Measurements from ENCODE around the gene SIGLEC10.
"Not testable (repeated sequence)": the region's sequence is repeated elsewhere in the genome, so short reads cannot be mapped to it uniquely, and the experiment has no call there.

The SIGLEC10 gene

DNA sequence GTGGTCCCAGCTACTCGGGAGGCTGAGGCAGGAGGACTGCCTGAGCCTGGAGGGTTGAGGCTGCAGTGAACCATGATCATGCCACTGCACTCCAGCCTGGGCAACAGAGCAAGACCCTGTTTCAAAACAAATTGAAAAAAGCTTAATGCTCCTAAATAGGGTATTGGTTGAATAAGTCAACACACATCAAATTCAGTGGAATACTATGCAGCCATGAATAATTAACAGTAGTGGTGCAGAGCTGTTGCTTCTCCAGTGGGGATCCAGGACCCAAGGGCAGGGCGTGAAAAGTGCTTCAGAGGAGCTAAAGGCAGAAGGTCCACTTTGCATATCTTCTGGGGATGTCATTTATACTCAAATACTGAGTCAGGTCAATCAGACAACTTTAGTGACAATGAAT, 22.6 kb upstream of the SIGLEC10 start:
- no peak for DNase-seq

DNA sequence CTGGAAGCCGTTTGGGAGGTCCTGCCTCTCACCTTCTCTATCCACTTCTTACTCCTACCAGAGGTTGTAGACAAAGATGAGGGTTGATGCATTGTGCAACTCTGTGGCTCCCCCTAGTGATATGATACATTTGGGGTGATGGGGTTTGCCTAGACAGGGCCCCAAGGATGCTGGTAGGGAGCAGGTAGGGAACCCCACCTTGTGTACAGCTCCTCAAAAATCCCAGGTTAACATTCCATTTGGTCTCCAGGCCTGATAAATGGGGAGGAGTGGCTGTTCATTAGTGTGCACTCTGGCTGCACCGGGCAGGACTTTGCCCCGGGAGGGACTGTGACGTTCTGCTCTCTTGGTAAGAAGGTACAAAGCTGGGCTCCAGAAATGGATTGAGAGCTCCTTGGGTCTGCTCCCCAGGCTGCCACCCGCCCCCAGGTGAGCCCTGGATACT, 21.6 kb upstream of the SIGLEC10 start:
- no peak for DNase-seq

DNA sequence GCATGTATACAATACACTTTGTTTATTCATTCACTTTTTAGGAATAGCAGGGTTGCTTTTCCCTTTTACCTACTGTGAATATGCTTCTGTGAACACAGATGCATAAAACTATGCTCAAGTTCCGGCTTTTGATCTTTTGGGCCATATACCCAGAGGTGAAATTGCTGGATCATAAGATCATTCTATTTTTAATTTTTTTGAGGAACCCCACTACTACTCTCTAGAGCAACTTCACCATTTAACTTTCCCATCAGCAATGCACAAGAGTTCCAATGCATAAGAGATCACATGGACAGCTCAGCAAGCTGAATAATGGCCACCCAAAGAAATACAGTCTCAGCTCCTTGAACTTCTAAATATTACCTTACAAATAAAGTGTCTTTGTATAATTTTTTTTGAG, 17.0 kb upstream of the SIGLEC10 start:
- no peak for DNase-seq

DNA sequence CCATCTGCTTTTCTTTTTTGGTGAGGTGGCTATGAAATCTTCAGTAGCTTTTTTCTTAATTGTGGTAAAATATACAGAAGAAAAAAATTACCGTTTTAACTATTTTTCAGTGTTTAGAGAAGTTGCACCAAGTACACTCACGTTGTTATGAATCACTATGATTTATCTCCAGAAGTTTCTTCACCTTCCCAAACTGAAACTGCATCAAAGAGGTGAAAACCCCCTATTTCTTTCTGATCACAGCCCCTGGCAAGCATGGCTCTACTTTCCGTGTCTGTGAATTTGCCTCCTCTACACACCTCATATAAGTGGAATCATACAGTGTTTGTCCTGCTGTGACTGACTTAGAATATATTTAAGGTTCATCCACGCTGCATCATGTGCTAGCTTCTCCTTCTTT, 15.6 kb upstream of the SIGLEC10 start:
- DNase-seq: no peak

DNA sequence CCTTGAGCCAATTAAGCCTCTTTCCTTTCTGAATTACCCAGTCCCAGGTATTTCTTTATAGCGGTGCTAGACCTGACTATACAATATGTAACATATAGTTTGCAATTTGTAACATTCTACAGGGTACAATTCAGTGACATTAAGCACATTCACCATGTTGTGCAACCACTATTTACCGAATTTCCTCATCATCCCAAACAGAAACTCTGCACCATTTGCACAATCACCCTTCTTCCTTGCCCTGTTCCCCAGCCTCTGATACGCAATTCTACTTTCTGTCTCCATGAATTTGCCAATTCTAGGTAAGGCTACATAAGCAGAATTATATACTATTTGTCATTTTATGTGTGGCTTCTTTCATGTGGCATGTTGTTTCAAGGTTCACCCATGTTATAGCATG, 13.7 kb upstream of the SIGLEC10 start:
- no peak for DNase-seq

DNA sequence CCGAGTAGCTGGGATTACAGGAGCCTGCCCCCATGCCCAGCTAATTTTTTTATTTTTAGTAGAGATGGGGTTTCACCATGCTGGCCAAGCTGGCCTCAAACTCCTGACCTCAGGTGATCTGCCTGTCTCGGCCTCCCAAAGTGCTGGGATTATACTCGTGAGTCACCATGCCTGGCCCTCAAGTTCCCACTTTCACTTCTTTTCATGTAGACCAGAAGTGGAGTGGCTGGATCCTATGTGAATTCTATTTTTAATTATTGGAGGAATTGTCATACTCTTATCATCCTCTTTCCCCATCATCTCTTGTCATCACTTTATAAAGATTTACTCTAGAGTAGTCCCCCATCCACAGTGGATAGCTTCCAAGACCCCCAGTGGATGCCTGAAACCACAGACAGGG, 12.8 kb upstream of the SIGLEC10 start:
- DNase-seq: no peak

DNA sequence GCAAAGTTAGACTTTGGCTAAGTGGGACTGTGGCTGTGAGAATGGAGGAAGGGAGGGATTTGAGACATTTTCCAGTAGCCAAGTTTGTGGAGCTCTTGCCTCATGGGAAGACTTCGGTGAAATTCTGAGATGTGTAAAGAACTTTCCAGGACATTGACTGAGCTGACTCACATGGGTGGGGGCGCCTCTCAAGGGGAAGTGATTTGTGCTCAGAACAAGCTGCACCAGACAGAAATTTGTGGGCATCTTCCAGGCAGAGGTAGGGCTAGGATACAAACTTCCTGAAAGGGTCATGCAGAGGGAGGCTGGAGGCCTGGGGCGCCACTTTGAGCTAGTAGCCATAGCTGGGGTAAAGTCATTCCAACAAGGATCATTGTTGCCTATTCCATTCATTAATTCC, 9.8 kb upstream of the SIGLEC10 start:
- no peak for DNase-seq

DNA sequence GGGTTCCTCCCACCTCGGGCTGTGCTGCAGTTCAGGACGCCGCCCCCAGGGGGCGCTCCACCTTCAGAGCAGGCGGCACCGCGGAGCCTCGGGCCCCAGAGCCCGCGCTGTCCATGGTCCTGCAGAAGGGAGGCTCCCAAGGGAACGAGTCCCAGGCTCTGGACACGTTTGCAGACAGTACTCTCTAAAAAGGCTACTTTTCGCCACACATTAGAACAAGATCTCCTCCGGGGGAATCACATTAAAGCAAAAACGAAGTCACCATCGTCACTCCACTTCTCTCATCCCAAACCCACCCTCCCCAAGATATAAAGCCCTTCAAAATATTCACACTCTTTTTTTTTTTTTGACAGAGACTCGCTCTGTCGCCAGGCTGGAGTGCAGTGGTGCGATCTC, 4.6 kb upstream of the SIGLEC10 start:
- DNase-seq: peak; percentile 60

DNA sequence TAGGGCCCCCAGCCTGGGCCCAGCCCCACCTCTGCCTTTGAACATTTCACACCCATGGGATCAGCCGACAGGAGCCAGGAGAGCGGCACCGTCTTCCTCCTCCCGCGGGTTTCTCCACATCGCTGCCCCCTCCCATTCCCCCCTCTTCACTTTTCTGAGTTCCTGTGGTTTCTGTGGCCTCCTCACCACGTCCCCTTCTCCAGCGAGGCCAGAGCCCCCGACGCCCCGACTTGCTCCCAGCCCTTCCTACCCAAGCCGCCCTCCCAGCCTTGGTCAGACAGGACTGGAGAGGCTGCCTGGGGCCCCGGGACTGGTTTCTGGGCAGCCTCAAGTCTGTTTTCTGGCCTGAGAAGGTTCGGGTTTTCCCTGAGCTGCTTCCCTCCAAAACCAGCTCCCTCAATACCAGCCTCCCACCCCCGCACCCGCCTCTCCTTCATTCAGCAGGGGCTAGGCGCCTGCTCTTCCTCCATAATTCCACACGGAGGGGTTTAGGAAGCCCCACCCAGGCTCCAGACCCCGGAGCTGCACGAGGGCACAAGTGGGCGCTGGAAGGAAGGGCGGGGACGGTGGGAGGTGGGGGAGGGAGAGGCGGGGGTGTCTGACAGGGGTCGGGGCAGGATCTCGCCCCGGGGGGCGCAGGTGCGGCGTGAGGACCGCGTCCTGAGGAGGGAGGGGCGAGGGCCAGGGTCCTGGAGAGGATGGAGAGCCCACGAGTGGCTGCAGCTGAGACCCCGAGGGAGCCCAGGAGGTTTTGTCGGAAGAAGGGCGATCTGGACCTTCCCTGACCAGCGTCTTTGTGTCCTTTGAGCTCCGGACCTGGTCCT, 4.0 kb upstream of the SIGLEC10 start:
- DNase-seq: no peak

DNA sequence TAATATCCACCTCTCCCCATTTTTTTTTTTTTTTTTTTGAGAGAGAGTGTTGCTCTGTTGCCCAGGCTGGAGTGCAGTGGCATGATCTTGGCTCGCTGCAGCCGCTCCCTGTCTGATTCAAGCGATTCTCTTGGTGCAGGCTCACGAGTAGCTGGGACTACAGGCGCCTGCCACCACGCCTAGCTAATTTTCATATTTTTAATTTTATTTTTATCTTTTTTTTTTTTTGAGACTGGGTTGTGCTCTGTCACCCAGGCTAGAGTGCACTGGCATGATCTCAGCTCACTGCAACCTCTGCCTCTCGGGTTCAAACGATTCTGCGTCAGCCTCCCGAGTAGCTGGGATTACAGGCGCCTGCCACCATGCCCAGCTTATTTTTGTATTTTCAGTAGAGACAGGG, 3.1 kb upstream of the SIGLEC10 start:
- DNase-seq: not testable (repeated sequence)

DNA sequence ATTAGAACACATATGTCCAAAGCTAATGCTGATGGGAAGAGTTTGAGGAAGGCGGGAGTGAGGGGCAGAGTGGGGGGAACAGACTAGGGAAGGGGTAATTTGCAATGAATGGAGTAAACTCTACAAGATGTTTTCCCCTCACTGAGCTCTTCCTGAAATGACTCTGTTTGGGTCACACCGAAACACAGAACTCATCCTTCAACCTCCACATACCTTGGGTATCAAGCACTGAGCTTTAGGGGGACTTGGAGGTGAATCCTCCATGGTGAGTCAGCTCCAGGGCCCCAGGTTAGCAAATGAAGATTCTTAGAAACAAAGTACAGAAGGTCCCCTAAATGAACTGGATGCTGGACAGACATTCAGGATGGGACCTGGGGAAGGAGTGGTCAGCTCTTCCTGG, 1.3 kb upstream of the SIGLEC10 start:
- no peak for DNase-seq

DNA sequence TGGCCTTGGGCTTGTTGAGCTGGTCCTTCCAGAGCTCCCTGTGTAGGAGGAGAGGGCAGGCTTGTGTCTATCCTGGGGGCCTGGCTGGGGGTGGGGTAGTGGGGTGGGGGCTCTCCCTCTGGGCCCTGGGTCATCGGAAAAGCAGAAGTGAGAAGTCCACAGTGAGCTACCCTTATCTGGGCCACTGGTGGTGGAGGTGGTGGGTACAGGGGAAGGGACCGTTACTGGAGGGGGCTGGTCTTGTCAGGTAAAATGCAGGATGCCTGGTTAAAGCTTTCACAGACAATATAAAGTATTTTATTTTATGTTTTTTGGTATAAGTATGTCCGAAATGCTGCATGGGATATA, 342 bp upstream of the SIGLEC10 start:
- no peak for DNase-seq

DNA sequence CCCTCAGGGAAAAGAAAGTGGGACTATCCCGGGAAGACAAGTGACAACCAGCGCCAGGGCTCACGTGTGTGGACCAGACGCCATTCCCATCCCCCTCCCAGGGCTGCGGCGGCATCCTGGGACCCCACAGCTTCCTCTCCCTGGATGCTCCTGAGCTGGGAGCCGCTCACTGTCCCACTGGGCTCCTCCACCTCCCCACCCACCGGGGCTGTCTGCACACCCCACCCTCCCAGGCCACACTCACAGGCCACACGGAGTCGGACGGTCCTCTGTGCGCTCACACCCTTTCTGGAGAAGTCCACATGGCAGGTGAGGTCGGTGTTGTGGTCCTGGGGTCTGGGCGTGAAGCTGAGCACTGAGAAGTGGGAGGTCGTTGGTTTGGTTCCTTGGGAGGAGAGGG, 1.0 kb downstream of the SIGLEC10 start:
- not testable (repeated sequence) for DNase-seq

DNA sequence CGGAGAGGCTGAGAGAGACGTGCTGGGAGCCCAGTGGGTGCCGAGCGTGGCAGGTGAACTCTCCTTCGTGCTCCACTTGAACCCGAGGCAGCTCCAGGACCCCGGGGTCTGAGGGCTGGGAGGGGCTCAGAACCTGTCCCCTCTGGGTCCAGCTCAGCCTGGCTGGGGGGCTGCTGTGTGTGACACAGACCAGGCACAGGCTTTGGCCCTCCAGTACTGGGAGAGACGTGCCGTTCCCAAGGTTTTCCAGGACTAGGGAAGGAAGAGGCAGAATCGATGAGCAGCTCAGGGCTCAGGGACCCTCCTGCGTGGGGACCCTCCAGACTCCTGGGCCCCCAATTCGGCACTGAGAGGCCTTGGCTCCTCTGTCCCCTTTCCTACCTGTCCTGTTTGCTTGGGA, 2.3 kb downstream of the SIGLEC10 start:
- no peak for DNase-seq

DNA sequence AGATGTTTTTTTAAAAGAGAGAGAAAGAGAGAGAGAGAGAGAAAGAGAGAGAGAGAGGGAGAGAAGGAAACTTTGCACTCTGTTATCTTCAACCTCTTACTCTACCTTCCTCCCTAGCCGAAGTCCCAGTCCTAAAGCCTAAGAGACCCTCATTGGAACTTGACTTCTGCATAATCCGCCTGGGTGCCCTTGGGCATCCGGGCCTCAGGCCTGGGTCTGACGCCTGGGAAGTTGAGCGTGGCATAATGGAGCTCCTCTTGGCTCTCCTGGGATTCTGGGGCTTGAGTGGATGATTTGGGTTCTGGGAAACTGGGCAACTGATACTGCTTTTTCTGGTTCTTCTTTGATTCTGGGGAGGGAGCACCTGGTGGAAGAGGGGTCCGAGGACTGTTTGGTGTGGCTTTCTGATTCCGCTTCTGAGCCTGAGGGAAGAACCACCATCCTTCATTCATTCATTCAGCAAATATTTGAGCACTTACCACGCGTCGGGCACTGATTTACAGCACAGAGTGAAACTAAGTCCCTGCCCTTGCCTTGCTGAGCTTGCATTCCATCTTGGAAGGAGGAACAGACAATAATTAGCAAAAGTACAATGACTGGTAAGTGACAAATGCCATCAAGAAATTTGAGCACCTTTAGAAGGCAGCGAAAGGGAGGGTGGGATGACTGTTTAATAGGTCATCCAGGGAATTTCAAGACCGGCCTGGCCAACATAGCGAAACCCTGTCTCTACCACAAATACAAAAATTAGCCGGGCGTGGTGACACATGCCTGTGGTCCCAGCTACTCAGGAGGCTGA, 6.3 kb downstream of the SIGLEC10 start:
- DNase-seq: no peak

DNA sequence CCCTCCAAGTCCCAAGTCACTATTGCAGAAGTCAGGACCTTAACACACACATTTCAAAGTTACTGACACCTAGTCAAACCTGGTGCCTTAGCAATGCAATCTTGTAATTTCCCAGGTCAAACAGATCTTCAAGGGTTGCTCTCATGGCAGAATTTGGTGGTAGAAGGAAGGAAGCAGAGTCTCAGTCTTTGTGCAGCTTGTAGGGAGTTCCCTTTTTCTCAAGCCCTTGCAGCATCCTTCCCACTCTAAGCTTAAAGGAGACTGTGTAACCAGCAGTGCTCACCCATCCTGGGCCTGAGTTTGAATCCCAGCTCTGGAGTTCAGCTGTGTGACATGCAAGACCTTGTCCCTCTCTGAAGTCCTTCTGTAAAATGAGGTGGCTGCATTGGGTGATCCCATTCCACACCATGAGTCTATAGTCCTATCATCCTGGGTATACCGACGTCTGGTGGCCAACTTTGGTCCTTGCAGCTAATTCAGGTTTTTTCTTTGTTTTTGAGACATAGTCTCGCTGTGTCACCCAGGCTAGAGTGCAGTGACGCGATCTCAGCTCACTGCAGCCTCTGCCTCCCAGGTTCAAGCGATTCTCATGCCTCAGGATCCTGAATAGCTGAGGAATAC, 9.8 kb downstream of the SIGLEC10 start:
- no peak for DNase-seq

DNA sequence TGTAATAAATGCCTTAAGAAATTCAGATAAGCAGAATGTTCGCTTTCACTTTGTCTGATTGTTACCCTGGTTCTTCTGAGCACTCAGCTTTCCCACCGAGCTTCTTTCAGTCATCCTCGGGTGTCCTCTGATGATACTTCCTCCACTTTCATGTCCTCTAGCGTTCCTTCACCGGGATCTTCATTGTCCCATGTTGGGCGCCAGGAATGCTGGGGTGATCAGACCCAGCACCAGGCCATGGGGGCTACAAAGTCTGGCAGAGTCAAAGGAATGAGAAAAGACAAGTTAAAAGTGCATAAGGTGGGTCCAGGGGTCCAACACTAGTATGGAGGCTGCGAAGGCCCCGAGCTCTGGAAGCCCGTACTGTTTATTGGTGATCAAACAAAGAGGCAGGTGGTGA, 15.3 kb downstream of the SIGLEC10 start:
- no peak for DNase-seq

DNA sequence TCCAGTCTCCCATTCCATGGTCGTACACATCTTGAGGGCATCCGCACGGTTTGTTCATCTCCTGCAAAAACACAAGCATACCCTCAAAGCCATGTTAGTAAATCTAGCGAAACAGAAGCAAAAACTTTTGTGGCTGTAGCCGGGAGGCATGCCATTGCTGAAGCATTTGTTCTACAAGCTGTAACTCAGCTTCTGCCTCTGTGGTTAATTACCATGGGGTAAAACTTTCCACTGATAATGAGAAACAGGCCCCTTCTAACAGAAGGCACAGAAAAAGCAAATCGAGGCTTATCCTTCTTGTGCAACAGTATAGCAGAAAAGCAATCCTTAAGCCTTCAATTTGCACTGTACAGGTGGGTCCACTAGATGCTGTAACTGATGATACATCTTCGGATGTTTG, 17.5 kb downstream of the SIGLEC10 start:
- not testable (repeated sequence) for DNase-seq

DNA sequence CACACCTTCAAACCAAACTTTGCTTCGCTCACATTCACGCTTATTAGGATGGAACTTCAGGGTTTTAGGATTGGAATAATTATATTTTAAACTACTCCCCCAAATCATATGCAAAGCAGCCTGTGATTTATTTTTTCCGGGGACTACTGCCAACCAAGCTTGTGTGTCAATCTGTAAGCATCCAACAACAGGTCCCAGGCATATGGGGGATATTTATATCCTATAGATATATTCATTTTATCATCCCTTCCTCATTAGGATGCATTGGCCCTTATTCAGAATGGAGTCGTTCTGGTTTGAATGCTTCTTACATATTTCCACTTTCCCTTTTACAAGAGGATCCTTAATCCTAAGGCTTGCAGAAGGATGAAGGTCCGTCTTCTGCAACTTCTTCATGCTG, 18.2 kb downstream of the SIGLEC10 start:
- no peak for DNase-seq

DNA sequence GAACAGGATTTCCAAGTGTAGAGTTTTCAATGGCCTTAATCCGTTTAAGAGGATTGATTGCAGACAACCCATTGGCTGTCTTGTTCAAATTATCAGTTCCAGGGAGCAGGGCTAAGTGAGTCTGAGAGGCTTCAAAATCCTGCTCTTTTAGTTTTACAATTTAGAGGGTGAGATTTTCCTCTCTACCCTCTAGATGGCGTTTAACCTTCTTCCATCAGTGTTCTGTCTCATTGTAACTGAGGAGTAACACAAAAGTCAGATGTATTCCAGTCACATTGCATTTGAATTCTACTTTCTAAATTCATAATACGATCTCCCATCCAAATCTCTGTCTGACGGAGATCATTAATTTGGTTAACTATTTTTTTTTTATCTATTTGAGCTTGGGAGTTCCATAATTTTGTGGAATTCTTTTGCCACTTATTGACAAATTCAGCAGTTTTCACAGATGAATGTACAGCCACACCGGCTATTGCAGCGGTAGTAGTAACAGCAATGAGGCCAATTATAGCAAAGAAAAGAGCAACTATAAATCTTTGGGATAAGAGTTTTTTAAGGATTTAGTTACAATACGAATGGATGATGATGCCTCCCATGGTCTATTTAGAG, 19.2 kb downstream of the SIGLEC10 start:
- peak; percentile 9 for DNase-seq

DNA sequence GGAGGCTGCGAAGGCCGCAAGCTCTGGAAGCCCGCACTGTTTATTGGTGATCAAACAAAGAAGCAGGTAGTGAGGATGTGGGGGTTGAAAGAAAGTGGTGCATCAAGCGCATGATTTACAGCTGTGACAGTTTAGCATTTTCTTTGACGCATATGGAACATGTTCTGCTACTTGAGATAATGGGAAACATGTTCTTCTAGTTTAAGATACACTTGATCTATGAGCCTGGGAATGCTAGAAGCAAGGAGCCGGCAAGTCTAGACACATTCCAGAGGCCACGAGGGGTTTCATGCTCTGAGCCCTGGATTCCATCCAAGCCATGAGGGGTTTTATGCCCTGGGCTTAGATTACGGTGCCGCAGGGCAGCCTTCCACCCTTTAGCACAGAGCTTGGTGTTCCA, 20.0 kb downstream of the SIGLEC10 start:
- DNase-seq: peak; percentile 63

DNA sequence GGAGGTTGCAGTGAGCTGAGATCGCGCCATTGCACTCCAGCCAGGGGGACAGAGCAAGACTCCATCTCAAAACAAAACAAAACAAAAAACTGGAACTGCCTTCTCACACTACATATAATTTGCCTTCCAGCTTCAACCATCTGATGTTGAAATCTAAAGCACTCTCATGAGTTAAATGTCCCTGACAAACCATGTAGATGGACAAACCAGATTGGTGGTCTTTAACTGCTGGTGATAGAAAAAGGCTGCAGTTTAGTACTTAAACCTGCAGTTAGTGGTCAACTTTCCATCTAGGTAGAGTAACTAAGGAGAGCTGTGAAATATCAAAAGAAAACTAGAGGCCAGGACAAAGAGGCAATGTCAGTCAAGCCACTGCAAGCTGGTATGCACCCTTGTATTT, 21.3 kb downstream of the SIGLEC10 start:
- no peak for DNase-seq

Data from fibroblast of skin of abdomen (primary cell).